ENCODE data around the gene SEMA4C. TPM values are rescaled to one million over a fixed set of nuclear protein-coding genes. Genes with fewer than 3 reads are reported as not detected.

SEMA4C gene
- total and polyA plus RNA-seq, 9 of the 15 experiments (the other 6 are each of a cell fraction or from before 2014, with no cell fraction given) = 0.32 to 59.7 (median 23.9) TPM

DNA sequence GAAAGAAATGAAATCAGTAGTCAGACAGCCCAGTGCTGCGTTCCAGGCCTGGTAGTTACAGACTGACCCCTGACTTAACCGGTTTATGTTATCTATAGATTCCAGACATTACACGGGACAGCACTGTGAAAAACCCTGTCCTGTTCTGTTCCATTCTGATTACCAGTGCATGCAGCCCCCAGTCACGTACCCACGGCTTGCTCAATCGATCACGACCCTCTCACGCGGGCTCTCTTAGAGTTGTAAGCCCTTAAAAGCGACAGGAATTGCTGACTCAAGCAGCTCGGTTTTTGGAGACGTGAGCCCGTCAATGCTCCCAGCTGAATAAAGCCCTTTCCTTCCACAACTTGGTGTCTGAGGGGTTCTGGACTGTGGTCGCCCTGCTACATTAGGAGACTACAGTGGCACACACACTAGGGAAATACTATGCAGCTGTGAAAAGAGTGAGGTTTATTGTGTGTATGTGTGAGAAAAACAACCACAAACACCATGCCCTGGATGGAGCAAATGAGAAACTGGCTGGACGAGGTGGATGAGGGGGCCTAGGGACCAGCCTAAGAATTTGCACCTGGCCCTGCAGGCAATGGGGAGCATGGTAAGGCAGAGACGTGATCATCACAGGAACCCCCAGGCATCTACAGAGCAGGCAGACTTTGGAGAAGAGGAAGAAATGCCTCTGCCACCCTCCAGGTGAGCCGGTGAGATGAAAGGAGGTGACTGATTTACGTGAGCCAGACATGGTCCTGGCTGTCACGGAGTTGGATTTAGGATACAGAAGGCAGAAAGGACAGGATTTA lies 49.1 kb upstream of the SEMA4C start (continued):
- TF ChIP-seq CXXC5 (CRISPR knock-in tag; IDR thresholded peaks at IDR 0.05) (peak; percentile 97), VEZF1 (CRISPR knock-in tag; IDR thresholded peaks at IDR 0.05) (peak; percentile 52), ARID2 (IDR thresholded peaks at IDR 0.05) (no peak), CREB1 (IDR thresholded peaks at IDR 0.05) (peak; percentile 52; the same call in 1 of the 2 replicates), CREB1 (CRISPR knock-in tag; IDR thresholded peaks at IDR 0.05) (no peak), NKRF (IDR thresholded peaks at IDR 0.05; ENCODE audit: borderline replicate concordance) (no peak), ZBTB12 (CRISPR knock-in tag; IDR thresholded peaks at IDR 0.05) (no peak), MITF (IDR thresholded peaks at IDR 0.05) (peak; percentile 96), LEF1 (IDR thresholded peaks at IDR 0.05) (peak; percentile 89), FOXO4 (CRISPR knock-in tag; IDR thresholded peaks at IDR 0.05) (no peak), MXD1 (CRISPR knock-in tag; IDR thresholded peaks at IDR 0.05; ENCODE audit: borderline replicate concordance, poor library complexity, severe bottlenecking) (no peak), ZNF23 (CRISPR knock-in tag; IDR thresholded peaks at IDR 0.05) (no peak), ZNF184 (CRISPR knock-in tag; IDR thresholded peaks at IDR 0.05) (no peak), RBM17 (IDR thresholded peaks at IDR 0.05; ENCODE audit: borderline replicate concordance, low read depth, low read length) (no peak), PML (IDR thresholded peaks at IDR 0.05; ENCODE audit: low read length) (peak; percentile 91), ETS2 (tag; IDR thresholded peaks at IDR 0.05; ENCODE audit: borderline replicate concordance, poor library complexity, severe bottlenecking) (no peak), ZNF77 (CRISPR knock-in tag; IDR thresholded peaks at IDR 0.05) (peak; percentile 83; the same call in 1 of the 2 replicates)
- TF ChIP-seq, protein P1, sequence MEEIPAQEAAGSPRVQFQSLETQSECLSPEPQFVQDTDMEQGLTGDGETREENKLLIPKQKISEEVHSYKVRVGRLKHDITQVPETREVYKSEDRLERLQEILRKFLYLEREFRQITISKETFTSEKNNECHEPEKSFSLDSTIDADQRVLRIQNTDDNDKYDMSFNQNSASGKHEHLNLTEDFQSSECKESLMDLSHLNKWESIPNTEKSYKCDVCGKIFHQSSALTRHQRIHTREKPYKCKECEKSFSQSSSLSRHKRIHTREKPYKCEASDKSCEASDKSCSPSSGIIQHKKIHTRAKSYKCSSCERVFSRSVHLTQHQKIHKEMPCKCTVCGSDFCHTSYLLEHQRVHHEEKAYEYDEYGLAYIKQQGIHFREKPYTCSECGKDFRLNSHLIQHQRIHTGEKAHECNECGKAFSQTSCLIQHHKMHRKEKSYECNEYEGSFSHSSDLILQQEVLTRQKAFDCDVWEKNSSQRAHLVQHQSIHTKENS (CRISPR knock-in tag; IDR thresholded peaks at IDR 0.05) = no peak
